Liver (tissue), 3 donors: ENCODE data around the gene CDK10.

Experiments
- ATF3 ChIP-seq: IDR thresholded peaks from 2 replicates; pipeline ENCODE4 v1.6.1; 2016; ENCODE audit warnings: antibody characterized with exemption
- CTCF ChIP-seq: fragments of 150-350 bp; IDR thresholded peaks from 2 replicates; pipeline ENCODE4 v1.5.1; 2017; ENCODE audit warnings: improper control_type of control experiment, low read depth, low read length; ENCODE audit not compliant: missing input control
- GABPA ChIP-seq, 2 donors: IDR thresholded peaks in 1 of 2; conservative IDR thresholded peaks in 1 of 2; 2 replicates each; pipeline ENCODE4 v1.6.1; 2016; ENCODE audit warnings: antibody characterized with exemption in 2 of 2, mild to moderate bottlenecking in 1 of 2, moderate library complexity in 1 of 2
- HNF4G ChIP-seq: IDR thresholded peaks from 2 replicates; pipeline ENCODE4 v1.6.1; 2016; ENCODE audit warnings: antibody characterized with exemption
- JUND ChIP-seq, 2 donors: IDR thresholded peaks; 2 replicates each; pipeline ENCODE4 v1.6.1; 2016; ENCODE audit warnings: antibody characterized with exemption in 2 of 2
- MAX ChIP-seq: IDR thresholded peaks from 2 replicates; pipeline ENCODE4 v1.6.1; 2016; ENCODE audit warnings: antibody characterized with exemption
- RAD21 ChIP-seq, 2 donors: IDR thresholded peaks; 2 replicates each; pipeline ENCODE4 v1.6.1; 2016; ENCODE audit warnings: antibody characterized with exemption in 2 of 2, mild to moderate bottlenecking in 2 of 2
- REST ChIP-seq: IDR thresholded peaks from 2 replicates; pipeline ENCODE4 v1.6.1; 2016; ENCODE audit warnings: antibody characterized with exemption, mild to moderate bottlenecking
- SP1 ChIP-seq: IDR thresholded peaks from 2 replicates; pipeline ENCODE4 v1.6.1; 2018; ENCODE audit warnings: antibody characterized with exemption, mild to moderate bottlenecking
- TAF1 ChIP-seq: conservative IDR thresholded peaks from 2 replicates; pipeline ENCODE4 v1.6.1; 2016; ENCODE audit warnings: antibody characterized with exemption, mild to moderate bottlenecking
- YY1 ChIP-seq: IDR thresholded peaks from 2 replicates; pipeline ENCODE4 v1.6.1; 2016; ENCODE audit warnings: antibody characterized with exemption, mild to moderate bottlenecking
- ZBTB33 ChIP-seq: IDR thresholded peaks from 2 replicates; pipeline ENCODE4 v1.6.1; 2016; ENCODE audit warnings: antibody characterized with exemption
- donor health status: healthy.
- donor health status: healthy.

GRCh38 chr16:89712274-89712781 lies 25.8 kb downstream of the CDK10 start:
- TF ChIP-seq CTCF (no peak), RAD21 (IDR thresholded peaks at IDR 0.05) (no peak), GABPA (IDR thresholded peaks at IDR 0.05 in 1 of 2, conservative IDR thresholded peaks at IDR 0.05 in 1 of 2) (no peak), YY1 (no peak), SP1 (no peak), JUND (IDR thresholded peaks at IDR 0.05) (no peak), REST (no peak), ZBTB33 (no peak), TAF1 (no peak), HNF4G (no peak), MAX (no peak), ATF3 (no peak)
